ENCODE measurements around the gene NLN.

GRCh38 chr5:65811885-65812284 is 89.9 kb downstream of the NLN start:
- TF ChIP-seq POLR2A (IDR thresholded peaks at IDR 0.05) (no peak), CTCF (IDR thresholded peaks at IDR 0.05) (no peak)
